Liver (tissue), 9 donors: ENCODE results near the gene IL21R. TPM values are rescaled to one million over a fixed set of nuclear protein-coding genes. Genes with fewer than 3 reads are reported as not detected.

ENCODE experiments used
- DNase-seq: peaks from one replicate; pipeline ENCODE4 v3.0.0-alpha.2; 2017; ENCODE audit warnings: low spot score
- H3K27ac ChIP-seq, 2 donors: one replicate each; pipeline ENCODE4 v1.7.0; 2013; ENCODE audit warnings: inconsistent platforms in 2 of 2, low read length in 2 of 2, control low read depth in 1 of 2, low read depth in 1 of 2, mild to moderate bottlenecking in 1 of 2
- H3K27me3 ChIP-seq, 4 donors: one replicate each; pipeline versions ENCODE4 v1.6.1 to v1.7.0; 2013; ENCODE audit warnings: low read length in 3 of 4, inconsistent platforms in 1 of 4, mild to moderate bottlenecking in 1 of 4, moderate library complexity in 1 of 4; ENCODE audit not compliant: control insufficient read depth in 4 of 4, insufficient read depth in 4 of 4
- H3K36me3 ChIP-seq, 4 donors: one replicate each; pipeline versions ENCODE4 v1.6.1 to v1.7.0; 2013; ENCODE audit warnings: low read length in 3 of 4, mild to moderate bottlenecking in 3 of 4, low read depth in 1 of 4, moderate library complexity in 1 of 4; ENCODE audit not compliant: control insufficient read depth in 4 of 4, insufficient read depth in 3 of 4
- H3K4me1 ChIP-seq, 4 donors: one replicate each; pipeline versions ENCODE4 v1.6.1 to v1.7.0; 2013; ENCODE audit warnings: low read length in 3 of 4, mild to moderate bottlenecking in 3 of 4, moderate library complexity in 1 of 4; ENCODE audit not compliant: control insufficient read depth in 4 of 4, insufficient read depth in 4 of 4
- H3K4me3 ChIP-seq, 3 donors: one replicate each; pipeline versions ENCODE4 v1.6.1 to v1.7.0; 2013; ENCODE audit warnings: low read length in 3 of 3, control low read depth in 1 of 3, low read depth in 1 of 3, mild to moderate bottlenecking in 1 of 3
- H3K9ac ChIP-seq, 2 donors: one replicate each; pipeline ENCODE4 v1.7.0; 2013; ENCODE audit warnings: low read length in 2 of 2, mild to moderate bottlenecking in 2 of 2, moderate library complexity in 2 of 2, control low read depth in 1 of 2, low read depth in 1 of 2
- H3K9me3 ChIP-seq, 4 donors: one replicate each; pipeline versions ENCODE4 v1.6.1 to v1.7.0; 2013; ENCODE audit warnings: low read length in 3 of 4; ENCODE audit not compliant: control insufficient read depth in 4 of 4
- ATF3 ChIP-seq: IDR thresholded peaks from 2 replicates; pipeline ENCODE4 v1.6.1; 2016; ENCODE audit warnings: antibody characterized with exemption
- CTCF ChIP-seq: fragments of 150-350 bp; IDR thresholded peaks from 2 replicates; pipeline ENCODE4 v1.5.1; 2017; ENCODE audit warnings: improper control_type of control experiment, low read depth, low read length; ENCODE audit not compliant: missing input control
- EGR1 ChIP-seq, 2 donors: IDR thresholded peaks; 2 replicates each; pipeline ENCODE4 v1.6.1; 2016 to 2018; ENCODE audit warnings: antibody characterized with exemption in 2 of 2, low read depth in 2 of 2
- FOXA1 ChIP-seq: IDR thresholded peaks from 2 replicates; pipeline ENCODE4 v1.6.1; 2016; ENCODE audit warnings: antibody characterized with exemption
- FOXA2 ChIP-seq: IDR thresholded peaks from 2 replicates; pipeline ENCODE4 v1.6.1; 2016; ENCODE audit warnings: antibody characterized with exemption
- GABPA ChIP-seq, 2 donors: IDR thresholded peaks in 1 of 2; conservative IDR thresholded peaks in 1 of 2; 2 replicates each; pipeline ENCODE4 v1.6.1; 2016; ENCODE audit warnings: antibody characterized with exemption in 2 of 2, mild to moderate bottlenecking in 1 of 2, moderate library complexity in 1 of 2
- HNF4A ChIP-seq, 2 donors: conservative IDR thresholded peaks; 2 replicates each; pipeline ENCODE4 v1.6.1; 2016; ENCODE audit warnings: antibody characterized with exemption in 2 of 2, mild to moderate bottlenecking in 2 of 2
- HNF4G ChIP-seq: IDR thresholded peaks from 2 replicates; pipeline ENCODE4 v1.6.1; 2016; ENCODE audit warnings: antibody characterized with exemption
- JUND ChIP-seq, 2 donors: IDR thresholded peaks; 2 replicates each; pipeline ENCODE4 v1.6.1; 2016; ENCODE audit warnings: antibody characterized with exemption in 2 of 2
- NR2F2 ChIP-seq: IDR thresholded peaks from 2 replicates; pipeline ENCODE4 v1.6.1; 2016; ENCODE audit warnings: antibody characterized with exemption
- RAD21 ChIP-seq, 2 donors: IDR thresholded peaks; 2 replicates each; pipeline ENCODE4 v1.6.1; 2016; ENCODE audit warnings: antibody characterized with exemption in 2 of 2, mild to moderate bottlenecking in 2 of 2
- REST ChIP-seq: IDR thresholded peaks from 2 replicates; pipeline ENCODE4 v1.6.1; 2016; ENCODE audit warnings: antibody characterized with exemption, mild to moderate bottlenecking
- RXRA ChIP-seq, 2 donors: IDR thresholded peaks; 2 replicates each; pipeline ENCODE4 v1.6.1; 2017 to 2018; ENCODE audit warnings: antibody characterized with exemption in 2 of 2, mild to moderate bottlenecking in 1 of 2
- SP1 ChIP-seq: IDR thresholded peaks from 2 replicates; pipeline ENCODE4 v1.6.1; 2018; ENCODE audit warnings: antibody characterized with exemption, mild to moderate bottlenecking
- TAF1 ChIP-seq: conservative IDR thresholded peaks from 2 replicates; pipeline ENCODE4 v1.6.1; 2016; ENCODE audit warnings: antibody characterized with exemption, mild to moderate bottlenecking
- YY1 ChIP-seq: IDR thresholded peaks from 2 replicates; pipeline ENCODE4 v1.6.1; 2016; ENCODE audit warnings: antibody characterized with exemption, mild to moderate bottlenecking
- WGBS: extraction: QIAGEN DNeasy Blood & Tissue Kit; methylation state at CpG from one replicate; pipeline ENCODE4 v1.1.7; 2013; 5-methylcytosine and 5-hydroxymethylcytosine counted together
- polyA plus RNA-seq, 2 donors: library from polyadenylated mRNA; stranded (reverse) in 1 of 2; unstranded in 1 of 2; fragments of 200-250 nt in 1 of 2; fragments of >200 nt in 1 of 2; fragmentation: Nextera tagmentation in 1 of 2; extraction: Ambion mirVana in 1 of 2; gene quantifications; one replicate each; pipeline versions ENCODE4 v1.2.1 to v1.2.3, GENCODE V29; 2013 to 2015
- total RNA-seq, 2 donors: library from RNA; depleted of rRNA; stranded (reverse); fragments of >200 nt; gene quantifications; one replicate each; pipeline ENCODE4 v1.2.3, GENCODE V29; 2014
- TF ChIP-seq, protein P1 (sequence below): IDR thresholded peaks from 2 replicates; pipeline ENCODE4 v1.6.1; 2016; ENCODE audit warnings: antibody characterized with exemption
- TF ChIP-seq, protein P2 (sequence below): IDR thresholded peaks from 2 replicates; pipeline ENCODE4 v1.6.1; 2016; ENCODE audit warnings: antibody characterized with exemption
- donor health status: healthy.
- donor health status: healthy.
- donor health status: healthy.
- donor health status: healthy.
- donor health status: healthy.

Gene IL21R
- total and polyA plus RNA-seq, 4 donors = 0.19 to 0.84 (median 0.39) TPM

- WGBS = 98% methylated on average over 9 of the region's 9 CpGs
- Histone ChIP-seq H3K9me3 (no peaks in the 10 kb centered on the region), H3K36me3 (peaks cover 10 to 93% (median 55%) of the 10 kb centered on the region in 4 donors), H3K27ac (no peak overlapping the region), H3K4me1 (no peaks in the 10 kb centered on the region), H3K9ac (no peak overlapping the region), H3K4me3 (no peak overlapping the region), H3K27me3 (no peaks in the 10 kb centered on the region)
- no peak for DNase-seq
- no peak for TF ChIP-seq TAF1
- no peak for TF ChIP-seq HNF4G
- no peak for TF ChIP-seq EGR1 (IDR thresholded peaks at IDR 0.05; ENCODE audit: low read depth in 2 of 2)
- no peak for TF ChIP-seq HNF4A (conservative IDR thresholded peaks at IDR 0.05)
- TF ChIP-seq GABPA (IDR thresholded peaks at IDR 0.05 in 1 of 2, conservative IDR thresholded peaks at IDR 0.05 in 1 of 2) = no peak
- no peak for TF ChIP-seq YY1
- no peak for TF ChIP-seq CTCF
- no peak for TF ChIP-seq SP1
- TF ChIP-seq NR2F2 = no peak
- no peak for TF ChIP-seq RAD21 (IDR thresholded peaks at IDR 0.05)
- TF ChIP-seq FOXA2 = no peak
- no peak for TF ChIP-seq ATF3
- TF ChIP-seq JUND (IDR thresholded peaks at IDR 0.05) = no peak
- no peak for TF ChIP-seq FOXA1
- TF ChIP-seq, protein P1, sequence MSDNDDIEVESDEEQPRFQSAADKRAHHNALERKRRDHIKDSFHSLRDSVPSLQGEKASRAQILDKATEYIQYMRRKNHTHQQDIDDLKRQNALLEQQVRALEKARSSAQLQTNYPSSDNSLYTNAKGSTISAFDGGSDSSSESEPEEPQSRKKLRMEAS = no peak
- TF ChIP-seq RXRA (IDR thresholded peaks at IDR 0.05) = no peak
- TF ChIP-seq, protein P2, sequence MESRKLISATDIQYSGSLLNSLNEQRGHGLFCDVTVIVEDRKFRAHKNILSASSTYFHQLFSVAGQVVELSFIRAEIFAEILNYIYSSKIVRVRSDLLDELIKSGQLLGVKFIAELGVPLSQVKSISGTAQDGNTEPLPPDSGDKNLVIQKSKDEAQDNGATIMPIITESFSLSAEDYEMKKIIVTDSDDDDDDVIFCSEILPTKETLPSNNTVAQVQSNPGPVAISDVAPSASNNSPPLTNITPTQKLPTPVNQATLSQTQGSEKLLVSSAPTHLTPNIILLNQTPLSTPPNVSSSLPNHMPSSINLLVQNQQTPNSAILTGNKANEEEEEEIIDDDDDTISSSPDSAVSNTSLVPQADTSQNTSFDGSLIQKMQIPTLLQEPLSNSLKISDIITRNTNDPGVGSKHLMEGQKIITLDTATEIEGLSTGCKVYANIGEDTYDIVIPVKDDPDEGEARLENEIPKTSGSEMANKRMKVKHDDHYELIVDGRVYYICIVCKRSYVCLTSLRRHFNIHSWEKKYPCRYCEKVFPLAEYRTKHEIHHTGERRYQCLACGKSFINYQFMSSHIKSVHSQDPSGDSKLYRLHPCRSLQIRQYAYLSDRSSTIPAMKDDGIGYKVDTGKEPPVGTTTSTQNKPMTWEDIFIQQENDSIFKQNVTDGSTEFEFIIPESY = no peak
- no peak for TF ChIP-seq REST
Measured at GRCh38 chr16:27473101-27473900, 71.3 kb downstream of the IL21R start.
